Parietal lobe (tissue), 1 donor: ENCODE measurements around the gene METTL25. TPM values are rescaled to one million over a fixed set of nuclear protein-coding genes. Genes with fewer than 3 reads are reported as not detected.

ENCODE experiments used
- total RNA-seq: library from RNA; depleted of rRNA; stranded (reverse); fragments of >200 nt; gene quantifications from one replicate; pipeline ENCODE4 v1.2.3, GENCODE V29; 2014

METTL25 gene
- 24.1 TPM for total RNA-seq

GRCh38 chr12:82358200-82359114 lies at the start of gene METTL25, which contains the start of gene CCDC59:
Gene METTL25 (plus strand): TSS chr12:82358529. CDS start chr12:82358566, 37 bp downstream.
Gene CCDC59 (minus strand): TSS chr12:82358387. CDS start chr12:82358376, 11 bp downstream.

Other genes with a start within 250 kb of the METTL25 start
- gene CCDC59, start 142 bp upstream of the METTL25 start, total RNA-seq: 40.1 TPM